Caco-2 (cell line): Measurements from ENCODE around the gene FBXO10. TPM values are rescaled to one million over a fixed set of nuclear protein-coding genes. Genes with fewer than 3 reads are reported as not detected.

Experiments used
- BruUV-seq: library from RNA; stranded (reverse); fragments of 400-500 nt; replicated peaks from 2 replicates; lab custom pipeline; 2021; lab: Mats Ljungman, UMichigan
- CTCF ChIA-PET: fragments of 300-600 bp; sonication (Branson Sonifier 250); formaldehyde crosslinking; loops from one replicate; lab custom pipeline; 2022; ENCODE audit warnings: antibody characterized with exemption; lab: Charles Lee
- POLR2A ChIA-PET: fragments of 300-600 bp; sonication (Branson Sonifier 250); formaldehyde crosslinking; loops from one replicate; lab custom pipeline; 2022; ENCODE audit warnings: antibody characterized with exemption; lab: Charles Lee
- DNase-seq, 2 experiments: peaks; one replicate each; pipeline versions ENCODE4 v3.0.0 to v3.0.0-alpha.2; 2020 to 2022
- H3K27me3 ChIP-seq: replicated peaks from 2 replicates; pipeline ENCODE4 v1.6.0; 2011; ENCODE audit warnings: low read length; ENCODE audit not compliant: control insufficient read depth, insufficient read depth
- H3K36me3 ChIP-seq: 2 replicates; pipeline ENCODE4 v1.5.1; 2011; ENCODE audit warnings: low read length; ENCODE audit not compliant: control insufficient read depth, insufficient read depth
- H3K4me1 ChIP-seq: fragments of 250-450 bp; sonication (Bioruptor Pico); 2 replicates; pipeline ENCODE4 v1.5.1; 2020; ENCODE audit warnings: mild to moderate bottlenecking
- H3K4me3 ChIP-seq: 2 replicates; pipeline ENCODE4 v1.5.1; 2011; ENCODE audit warnings: low read depth, mild to moderate bottlenecking, control low read depth, low read length
- H3K9me3 ChIP-seq: fragments of 250-450 bp; sonication (Bioruptor Pico); 2 replicates; pipeline ENCODE4 v1.5.1; 2020; ENCODE audit warnings: mild to moderate bottlenecking, moderate library complexity
- H3K27ac Mint-ChIP-seq: one replicate; pipeline ENCODE4 v1.8.0; 2022; ENCODE audit warnings: mixed read lengths; ENCODE audit not compliant: unreplicated experiment
- H3K27me3 Mint-ChIP-seq: one replicate; pipeline ENCODE4 v1.8.0; 2022; ENCODE audit warnings: mixed read lengths; ENCODE audit not compliant: insufficient read depth, unreplicated experiment
- H3K36me3 Mint-ChIP-seq: one replicate; pipeline ENCODE4 v1.8.0; 2022; ENCODE audit warnings: mild to moderate bottlenecking, mixed read lengths; ENCODE audit not compliant: insufficient read depth, unreplicated experiment
- H3K4me1 Mint-ChIP-seq: one replicate; pipeline ENCODE4 v1.8.0; 2022; ENCODE audit warnings: low read depth, mixed read lengths; ENCODE audit not compliant: unreplicated experiment
- H3K4me3 Mint-ChIP-seq: one replicate; pipeline ENCODE4 v1.8.0; 2022; ENCODE audit warnings: mild to moderate bottlenecking, moderate library complexity, mixed read lengths; ENCODE audit not compliant: unreplicated experiment
- H3K9me3 Mint-ChIP-seq: one replicate; pipeline ENCODE4 v1.8.0; 2022; ENCODE audit warnings: mixed read lengths; ENCODE audit not compliant: unreplicated experiment
- intact Hi-C: fragments of 100-400 bp; cut with micrococcal nuclease; formaldehyde crosslinking; loops from one replicate; pipeline ENCODE4 v1.10.0; 2022; ENCODE audit not compliant: unreplicated experiment
- total RNA-seq: library from RNA; stranded (reverse); gene quantifications from 2 replicates; pipeline ENCODE4 v1.2.3, GENCODE V29; 2022
- TF ChIP-seq, protein P1 (sequence below), 2 experiments: fragments of 200-600 bp in 1 of 2; IDR thresholded peaks; 1 replicate in 1 of 2; 2 replicates in 1 of 2; pipeline versions ENCODE4 v1.5.1 to v1.8.0; 2011 to 2022; ENCODE audit warnings: antibody characterized with exemption in 1 of 2, control low read depth in 1 of 2, inconsistent platforms in 1 of 2, low read depth in 1 of 2, low read length in 1 of 2, mild to moderate bottlenecking in 1 of 2, moderate library complexity in 1 of 2; ENCODE audit not compliant: insufficient read depth in 1 of 2, severe bottlenecking in 1 of 2, unreplicated experiment in 1 of 2

FBXO10 gene
- total RNA-seq, 1 experiment from 2014 or later: 6.9 TPM

DNA sequence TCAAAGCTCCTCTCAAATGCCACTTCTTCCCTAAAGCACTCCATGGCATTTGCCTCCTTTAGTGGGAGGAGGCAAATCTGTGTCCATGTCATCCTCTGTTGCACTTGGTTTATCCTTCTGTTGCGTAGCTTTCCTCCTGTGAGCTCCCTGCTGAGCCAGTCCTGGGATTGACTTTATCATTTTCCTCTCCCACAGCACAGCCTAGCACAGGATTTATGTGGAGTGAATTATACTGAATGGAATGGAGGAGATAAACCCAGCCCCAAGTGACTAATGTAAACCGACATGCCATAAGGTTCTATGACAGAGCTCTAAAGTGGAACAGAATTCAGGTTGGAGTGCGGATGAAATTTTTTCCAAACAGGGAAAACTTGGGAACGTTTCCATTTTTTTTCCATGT, 42.6 kb upstream of the FBXO10 start:
- DNase-seq: no peak
- no peak overlapping the region for H3K4me3 ChIP-seq
- no peaks in the 10 kb centered on the region for H3K27me3 ChIP-seq
- Mint-ChIP-seq H3K27me3 (peaks cover 5% of the 10 kb centered on the region), H3K27ac (no peak overlapping the region), H3K9me3 (no peaks in the 10 kb centered on the region), H3K36me3 (no peaks in the 10 kb centered on the region), H3K4me3 (no peak overlapping the region), H3K4me1 (no peaks in the 10 kb centered on the region)
- CTCF ChIA-PET: no interaction called here
- intact Hi-C loops: no loop called here
- H3K4me1 ChIP-seq: no peaks in the 10 kb centered on the region
- no peaks in the 10 kb centered on the region for H3K9me3 ChIP-seq
- TF ChIP-seq, protein P1, sequence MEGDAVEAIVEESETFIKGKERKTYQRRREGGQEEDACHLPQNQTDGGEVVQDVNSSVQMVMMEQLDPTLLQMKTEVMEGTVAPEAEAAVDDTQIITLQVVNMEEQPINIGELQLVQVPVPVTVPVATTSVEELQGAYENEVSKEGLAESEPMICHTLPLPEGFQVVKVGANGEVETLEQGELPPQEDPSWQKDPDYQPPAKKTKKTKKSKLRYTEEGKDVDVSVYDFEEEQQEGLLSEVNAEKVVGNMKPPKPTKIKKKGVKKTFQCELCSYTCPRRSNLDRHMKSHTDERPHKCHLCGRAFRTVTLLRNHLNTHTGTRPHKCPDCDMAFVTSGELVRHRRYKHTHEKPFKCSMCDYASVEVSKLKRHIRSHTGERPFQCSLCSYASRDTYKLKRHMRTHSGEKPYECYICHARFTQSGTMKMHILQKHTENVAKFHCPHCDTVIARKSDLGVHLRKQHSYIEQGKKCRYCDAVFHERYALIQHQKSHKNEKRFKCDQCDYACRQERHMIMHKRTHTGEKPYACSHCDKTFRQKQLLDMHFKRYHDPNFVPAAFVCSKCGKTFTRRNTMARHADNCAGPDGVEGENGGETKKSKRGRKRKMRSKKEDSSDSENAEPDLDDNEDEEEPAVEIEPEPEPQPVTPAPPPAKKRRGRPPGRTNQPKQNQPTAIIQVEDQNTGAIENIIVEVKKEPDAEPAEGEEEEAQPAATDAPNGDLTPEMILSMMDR (IDR thresholded peaks at IDR 0.05; ENCODE audit: insufficient read depth in 1 of 2, low read depth in 1 of 2, low read length in 1 of 2, severe bottlenecking in 1 of 2, unreplicated experiment in 1 of 2): no peak
- POLR2A ChIA-PET: no interaction called here
- no TSS peak for BruUV-seq
- no peaks in the 10 kb centered on the region for H3K36me3 ChIP-seq

DNA sequence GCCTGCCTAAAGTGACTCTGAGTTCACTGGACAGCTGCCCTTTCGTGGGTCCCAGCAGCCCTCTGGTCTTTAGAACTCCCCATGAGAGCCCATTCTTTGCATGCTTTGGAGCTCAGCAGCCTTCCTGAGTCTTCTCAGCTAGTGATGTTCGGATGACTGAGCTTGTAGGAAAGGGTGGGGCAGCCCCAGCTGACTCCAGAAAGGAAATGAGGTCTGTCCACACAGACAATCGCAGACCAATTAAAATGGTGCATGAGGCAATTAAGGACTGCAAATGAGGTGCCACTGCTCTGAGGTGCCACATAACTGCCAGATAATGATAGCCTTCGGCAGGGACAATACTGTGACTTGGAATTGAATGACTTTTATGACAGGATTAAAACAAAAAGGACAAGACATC, 41.7 kb upstream of the FBXO10 start:
- no peak overlapping the region for H3K4me3 ChIP-seq
- DNase-seq: no peak
- no peak overlapping the region for H3K4me3 Mint-ChIP-seq
- CTCF ChIA-PET: no interaction called here
- BruUV-seq: no TSS peak
- no peaks in the 10 kb centered on the region for H3K9me3 Mint-ChIP-seq
- H3K27me3 Mint-ChIP-seq: peaks cover 5% of the 10 kb centered on the region
- H3K4me1 ChIP-seq: no peaks in the 10 kb centered on the region
- TF ChIP-seq, protein P1 (IDR thresholded peaks at IDR 0.05; ENCODE audit: insufficient read depth in 1 of 2, low read depth in 1 of 2, low read length in 1 of 2, severe bottlenecking in 1 of 2, unreplicated experiment in 1 of 2): no peak
- H3K27ac Mint-ChIP-seq: no peak overlapping the region
- intact Hi-C loops: no loop called here
- no peaks in the 10 kb centered on the region for H3K9me3 ChIP-seq
- H3K36me3 Mint-ChIP-seq: no peaks in the 10 kb centered on the region
- POLR2A ChIA-PET: no interaction called here
- no peaks in the 10 kb centered on the region for H3K4me1 Mint-ChIP-seq
- no peaks in the 10 kb centered on the region for H3K27me3 ChIP-seq
- H3K36me3 ChIP-seq: no peaks in the 10 kb centered on the region

DNA sequence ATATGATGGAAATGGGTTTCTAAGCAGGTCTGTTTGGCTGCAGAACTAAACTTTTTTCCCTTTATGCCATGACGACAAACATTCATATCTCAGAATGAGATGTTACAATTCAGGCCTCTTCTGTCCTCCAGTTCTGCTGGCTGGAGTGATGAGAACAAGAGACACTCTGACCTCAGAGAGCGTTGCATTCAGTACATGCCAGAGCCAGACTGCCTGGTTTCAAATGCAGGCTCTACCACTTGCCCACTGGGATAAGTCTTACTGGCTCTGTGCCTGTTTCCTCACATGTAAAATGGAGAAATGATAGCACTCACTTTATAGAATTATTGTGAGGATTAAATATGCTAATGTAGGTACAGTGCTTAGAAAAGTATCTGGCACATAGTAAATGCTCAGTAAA, 41.0 kb upstream of the FBXO10 start:
- POLR2A ChIA-PET: no interaction called here
- CTCF ChIA-PET: no interaction called here
- no TSS peak for BruUV-seq

More for the DNA sequence above, 41.0 kb upstream of the FBXO10 start:
- Mint-ChIP-seq H3K36me3 (no peaks in the 10 kb centered on the region), H3K27me3 (peaks cover 5% of the 10 kb centered on the region), H3K27ac (no peak overlapping the region), H3K4me1 (no peaks in the 10 kb centered on the region), H3K4me3 (no peak overlapping the region), H3K9me3 (no peaks in the 10 kb centered on the region)
- intact Hi-C loops: no loop called here
- Histone ChIP-seq H3K9me3 (no peaks in the 10 kb centered on the region), H3K27me3 (no peaks in the 10 kb centered on the region), H3K36me3 (no peaks in the 10 kb centered on the region), H3K4me3 (no peak overlapping the region), H3K4me1 (no peaks in the 10 kb centered on the region)
- no peak for DNase-seq
- TF ChIP-seq, protein P1 (IDR thresholded peaks at IDR 0.05; ENCODE audit: insufficient read depth in 1 of 2, low read depth in 1 of 2, low read length in 1 of 2, severe bottlenecking in 1 of 2, unreplicated experiment in 1 of 2): no peak
